Stimulated activated CD8-positive, alpha-beta memory T cell treated with anti-CD3 and anti-CD28 coated beads, Interleukin-2, amount 100 ng/mL, for 48 hours (primary cell): ENCODE measurements around the gene KIRREL3.

Experiments
- DNase-seq, 2 donors: peaks; one replicate each; pipeline ENCODE4 v3.0.0-alpha.2; 2020; ENCODE audit warnings: low read depth in 2 of 2

KIRREL3 gene

DNA sequence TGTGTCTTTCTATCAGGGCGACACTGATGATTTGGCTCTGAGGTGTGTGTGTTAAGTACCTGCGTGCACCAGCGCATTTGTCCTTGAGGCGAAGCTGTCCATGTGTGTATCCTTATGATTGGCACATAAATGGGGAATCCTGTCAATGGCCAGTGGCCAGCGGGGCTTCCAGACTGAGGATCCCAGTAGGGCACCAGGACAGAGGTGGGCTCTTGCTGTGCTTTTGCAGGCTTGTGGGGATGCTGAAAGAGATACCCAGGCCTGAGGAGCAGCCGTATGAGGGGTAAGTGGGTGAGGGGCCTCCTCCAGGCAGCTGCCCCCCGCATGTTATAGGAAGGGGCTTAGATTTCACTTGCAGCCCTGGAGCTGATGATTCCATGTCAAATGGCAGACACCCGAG, 488.3 kb downstream of the KIRREL3 start:
- DNase-seq = no peak

DNA sequence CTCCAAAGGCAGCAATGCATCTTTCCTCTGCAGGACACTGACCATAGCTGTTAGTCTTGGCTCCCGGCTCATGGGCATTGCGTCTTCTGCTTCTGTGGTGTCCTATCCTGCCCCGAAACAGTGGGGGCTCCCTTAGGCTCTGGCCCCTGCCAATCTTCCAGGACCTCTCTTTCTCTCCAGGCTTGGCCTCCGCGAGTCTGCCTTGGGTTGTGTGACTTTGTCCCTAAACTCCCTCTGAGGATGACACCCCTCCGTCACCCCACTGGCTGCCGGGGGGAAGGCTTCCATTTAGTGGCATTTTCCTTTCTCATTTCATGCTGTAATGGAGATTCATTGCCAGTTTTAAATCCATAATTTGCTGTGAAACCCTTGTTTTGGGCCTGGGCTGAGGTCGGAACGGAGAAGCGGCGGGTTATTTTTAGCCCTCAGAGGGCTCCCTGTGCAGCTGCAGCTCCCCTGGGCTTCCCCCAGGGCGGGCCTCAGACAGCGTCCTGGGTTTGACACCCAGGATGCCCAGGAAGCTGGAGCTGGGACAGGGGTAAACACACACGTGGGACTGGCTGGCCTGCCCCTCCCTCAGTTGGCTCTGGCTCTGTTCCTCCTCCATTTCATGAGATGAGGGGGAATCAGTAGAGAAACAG, 489.0 kb downstream of the KIRREL3 start:
- no peak for DNase-seq

DNA sequence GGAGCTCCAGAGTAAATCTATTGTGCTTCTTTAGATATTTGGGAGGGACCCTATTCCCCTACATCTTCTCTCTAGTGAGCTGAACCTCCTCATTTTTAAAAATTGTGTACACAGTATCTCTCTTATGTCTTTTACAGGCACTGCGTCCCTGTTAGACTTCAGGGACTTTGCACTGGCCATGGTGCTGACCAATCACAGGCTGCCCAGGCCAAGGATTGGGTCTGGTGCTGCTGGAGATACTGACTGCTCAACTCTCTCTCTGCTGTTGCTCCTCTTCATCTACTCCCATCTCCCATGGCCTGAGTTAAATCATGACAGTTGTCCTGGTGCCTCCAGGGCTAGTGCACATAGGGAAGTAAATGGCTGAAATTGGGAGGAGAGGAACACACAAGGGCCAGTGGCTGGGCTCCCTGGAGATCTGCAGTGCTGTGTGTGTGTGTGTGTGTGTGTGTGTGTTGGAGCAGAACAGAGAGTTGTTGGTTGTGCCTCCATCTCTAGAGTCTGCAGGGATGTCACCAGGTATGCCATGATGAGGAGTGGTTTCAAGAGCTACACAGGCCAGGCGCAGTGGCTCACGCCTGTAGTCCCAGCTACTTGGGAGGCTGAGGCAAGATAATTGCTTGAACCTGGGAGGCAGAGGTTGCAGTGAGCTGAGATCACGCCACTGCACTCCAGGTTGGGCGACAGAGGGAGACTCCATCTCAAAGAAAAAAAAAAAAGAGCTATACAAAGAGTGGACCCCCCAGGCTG, 489.8 kb downstream of the KIRREL3 start:
- DNase-seq = no peak

DNA sequence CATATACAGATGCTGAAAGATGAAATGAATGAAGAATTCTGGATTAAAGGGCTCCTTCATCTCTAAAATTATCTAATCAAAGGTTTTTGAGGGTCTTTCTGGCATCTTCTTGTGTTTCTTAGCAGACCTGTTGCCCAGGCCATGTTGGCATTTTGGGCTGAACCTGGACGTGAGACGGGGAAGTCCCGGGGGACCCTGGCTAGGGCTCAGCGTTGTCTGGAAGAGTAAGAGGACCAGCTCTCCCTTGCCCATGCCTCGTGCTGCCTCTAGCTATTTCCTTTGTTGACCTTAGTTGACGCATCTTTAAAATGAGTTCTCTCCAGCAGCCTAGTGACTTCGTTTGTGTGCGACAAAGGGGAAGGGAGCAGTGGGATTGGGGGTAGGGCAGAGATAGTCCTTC, 492.9 kb downstream of the KIRREL3 start:
- DNase-seq = no peak

DNA sequence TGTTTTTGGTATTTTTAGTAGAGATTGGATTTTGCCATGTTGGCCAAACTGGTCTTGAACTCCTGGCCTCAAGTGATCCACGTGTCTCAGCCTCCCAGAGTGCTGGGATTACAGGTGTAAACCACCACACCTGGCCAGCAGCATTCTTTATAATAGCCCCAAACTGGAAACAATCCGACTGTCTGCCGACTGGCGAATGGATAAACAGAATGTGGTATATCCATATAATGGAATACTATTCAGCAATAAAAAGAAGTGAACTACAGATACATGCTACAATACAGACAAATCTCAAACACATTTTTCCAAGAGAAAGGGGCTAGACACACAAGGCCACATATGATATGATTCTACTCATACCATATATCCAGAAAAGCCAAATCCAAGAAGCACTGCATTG, 493.8 kb downstream of the KIRREL3 start:
- no peak for DNase-seq

DNA sequence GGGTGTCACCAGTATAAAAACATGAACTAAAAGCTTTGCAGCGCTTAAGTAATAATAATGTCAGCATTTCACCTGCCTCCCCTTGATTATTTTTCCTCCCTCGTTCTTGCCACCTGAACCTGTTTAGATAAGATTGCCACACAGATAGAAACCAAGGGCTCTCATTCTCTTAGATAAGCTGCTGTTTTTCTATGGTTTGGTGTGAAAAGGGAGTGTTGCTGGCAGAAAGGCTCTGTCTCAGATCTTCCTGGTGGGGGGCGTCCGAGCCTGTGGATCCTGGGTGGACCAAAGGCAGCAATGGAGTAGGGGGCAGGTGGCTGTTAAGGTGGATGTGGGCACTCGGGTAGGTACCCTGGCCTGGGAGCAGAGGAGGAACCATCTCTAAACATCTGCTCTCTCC, 497.6 kb downstream of the KIRREL3 start:
- DNase-seq = no peak

DNA sequence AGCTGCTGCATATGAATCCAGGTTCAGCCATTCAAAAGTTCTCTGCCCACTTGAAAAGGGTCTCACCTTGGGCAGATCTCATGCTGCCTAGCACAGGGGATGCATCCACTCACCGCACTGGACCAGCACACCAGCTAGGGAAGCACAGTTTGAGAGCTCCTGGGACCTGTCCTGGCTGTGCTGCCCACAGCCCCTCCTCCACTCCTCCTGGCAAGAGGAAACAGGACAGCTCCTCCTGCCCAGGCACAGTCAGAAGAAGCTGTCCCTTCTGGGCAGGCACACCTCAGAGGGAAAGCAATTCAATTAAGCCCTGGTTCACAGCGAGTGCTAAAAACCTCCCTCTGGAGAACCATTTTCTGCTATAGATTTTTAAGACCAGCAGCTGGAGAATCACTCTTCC, 498.4 kb downstream of the KIRREL3 start:
- no peak for DNase-seq

DNA sequence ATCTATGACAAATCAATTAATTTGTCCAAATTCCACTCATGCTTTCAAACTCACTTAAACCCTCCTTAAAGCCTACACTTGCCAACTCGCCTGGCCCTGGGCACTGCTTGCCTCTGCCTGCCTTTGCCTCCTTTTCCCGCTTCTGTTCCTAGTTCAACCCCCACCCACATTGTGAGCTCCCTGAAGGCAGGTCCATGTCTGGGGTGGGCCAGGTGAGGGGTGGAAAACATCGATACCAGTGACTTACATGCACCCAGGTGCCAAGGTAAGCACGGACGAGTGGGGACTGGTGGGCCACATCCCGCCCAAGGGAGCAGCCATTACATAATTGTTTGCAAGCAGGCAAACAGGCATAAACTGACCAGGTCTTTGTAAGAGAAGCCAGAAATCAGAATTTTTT, 498.9 kb downstream of the KIRREL3 start:
- no peak for DNase-seq

DNA sequence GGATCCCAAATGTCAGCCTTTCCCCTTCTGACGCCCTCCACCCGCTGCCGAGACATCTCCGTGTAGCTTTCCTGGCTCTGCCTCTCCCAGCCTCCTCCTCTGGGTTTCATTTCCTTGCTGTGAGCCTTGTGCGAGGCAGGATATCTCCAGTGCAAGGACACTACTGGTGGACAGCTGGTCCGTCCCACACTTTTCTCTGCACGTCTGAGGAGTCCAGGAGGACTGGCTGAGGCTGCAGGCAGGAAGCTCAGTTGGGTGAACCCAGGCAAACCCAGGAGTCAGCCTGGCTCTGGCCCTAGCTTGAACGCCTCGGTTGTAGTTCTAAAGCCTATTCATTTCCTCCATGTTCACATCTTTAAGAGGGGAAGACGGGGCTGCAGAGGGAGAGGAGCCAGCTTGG, 499.6 kb downstream of the KIRREL3 start:
- no peak for DNase-seq

DNA sequence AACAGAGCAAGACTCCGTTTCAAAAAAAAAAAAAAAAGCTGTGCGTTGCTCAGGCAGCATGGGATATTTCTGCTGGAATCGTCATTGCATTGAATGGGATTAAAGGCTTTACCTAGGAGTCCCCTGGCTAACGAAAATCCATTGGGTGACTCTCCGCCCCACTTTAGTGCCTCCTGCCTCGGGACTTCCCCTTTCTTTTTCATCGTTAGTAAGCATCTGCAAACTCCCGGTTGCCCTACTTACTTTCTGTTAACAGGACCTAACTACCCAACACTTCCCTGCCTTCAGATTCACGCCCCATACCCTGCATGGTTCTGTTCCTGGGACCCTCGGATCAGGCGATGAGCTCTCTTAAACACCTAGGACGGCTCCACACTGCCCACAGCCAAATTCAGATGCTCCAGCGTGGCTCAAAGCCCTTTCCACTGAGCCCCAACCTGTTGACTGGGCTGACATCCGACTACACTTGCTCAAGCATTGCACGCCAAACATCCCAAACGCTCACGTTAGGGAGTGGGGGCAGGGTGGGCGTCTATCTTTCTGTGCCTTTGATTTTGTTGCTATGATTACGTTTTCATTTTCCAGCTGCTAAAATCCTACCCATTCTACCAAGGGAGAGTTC, 501.3 kb downstream of the KIRREL3 start:
- DNase-seq = no peak

DNA sequence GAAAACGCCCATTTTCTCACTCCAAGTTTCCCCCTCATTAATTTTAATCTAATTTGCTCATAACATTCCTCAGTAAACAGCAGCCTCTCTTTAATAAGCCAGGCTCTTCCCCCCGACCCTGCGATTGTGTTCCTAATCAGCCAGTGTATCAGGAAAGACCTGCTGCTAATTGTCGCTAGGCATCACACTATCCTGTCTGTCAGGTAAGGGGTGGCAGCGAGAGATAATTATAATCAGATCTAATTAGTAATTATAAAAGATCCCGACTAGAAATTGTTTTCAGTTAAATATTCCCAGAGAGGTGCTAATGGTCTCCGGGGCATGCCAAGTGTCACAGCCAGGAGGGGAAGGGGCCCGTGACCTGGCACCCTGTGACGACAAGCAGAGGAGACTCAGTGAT, 502.3 kb downstream of the KIRREL3 start:
- no peak for DNase-seq

DNA sequence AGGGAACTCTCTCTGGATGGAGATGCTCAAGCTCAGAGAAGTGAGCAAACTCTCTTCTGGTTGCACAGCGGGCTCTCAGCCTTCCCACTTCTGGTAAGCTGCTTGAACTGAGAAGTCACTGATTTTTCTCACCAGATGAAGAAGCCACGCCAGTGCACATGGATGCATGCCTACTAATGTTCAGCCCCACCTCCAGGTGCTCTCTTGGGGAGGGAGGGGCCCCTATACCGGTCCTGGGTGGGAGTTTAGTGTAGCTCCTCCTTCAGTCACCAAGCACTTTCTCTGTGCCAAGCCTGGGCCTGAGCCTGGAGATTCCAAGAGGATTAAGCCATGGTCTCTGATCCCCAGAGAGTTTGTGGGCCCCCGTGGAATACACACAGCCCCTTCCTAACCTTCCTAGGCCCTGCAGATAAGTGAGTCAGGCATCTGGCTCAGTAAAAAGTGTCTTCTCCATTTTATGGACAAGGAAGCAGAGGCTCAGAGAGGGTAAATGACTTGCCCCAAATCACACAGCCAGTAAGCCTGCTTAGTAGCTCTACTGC, 502.9 kb downstream of the KIRREL3 start:
- no peak for DNase-seq

DNA sequence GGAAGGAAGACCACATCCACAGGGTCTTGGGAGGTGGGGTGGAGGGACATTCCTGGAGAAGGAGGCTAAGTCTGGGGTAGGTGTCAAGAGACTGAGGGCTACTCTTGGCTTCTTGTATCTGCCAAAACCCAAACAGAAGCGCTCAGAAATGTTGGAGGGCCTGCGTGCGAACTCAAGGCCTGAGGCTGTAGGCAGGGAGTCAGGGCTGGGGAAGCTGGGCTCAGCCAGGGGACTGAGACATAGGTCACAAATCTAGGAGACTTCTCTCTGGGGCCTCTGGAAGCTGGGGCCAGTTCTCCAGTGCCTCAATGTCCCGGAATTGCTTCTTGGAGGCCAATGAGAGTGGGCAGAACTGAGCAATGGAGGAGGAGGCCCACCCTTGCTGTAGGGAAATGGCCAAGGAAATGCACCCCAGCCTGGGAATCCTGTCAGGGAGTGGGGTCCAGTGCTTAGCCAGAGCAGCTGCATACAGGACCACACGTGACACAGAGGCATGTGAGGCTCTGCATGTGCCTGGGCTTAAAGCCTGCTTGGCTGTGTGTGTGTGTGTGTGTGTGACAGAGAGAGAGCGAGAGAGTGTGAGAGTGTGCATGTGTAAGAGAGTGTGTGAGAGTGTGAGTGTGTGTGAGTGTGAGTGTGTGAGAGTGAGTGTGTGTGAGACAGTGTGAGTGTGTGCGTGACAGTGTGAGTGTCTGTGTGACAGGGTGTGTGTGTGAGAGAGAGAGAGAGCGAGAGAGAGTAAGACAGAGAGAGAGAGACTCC, 503.8 kb downstream of the KIRREL3 start:
- DNase-seq = no peak

DNA sequence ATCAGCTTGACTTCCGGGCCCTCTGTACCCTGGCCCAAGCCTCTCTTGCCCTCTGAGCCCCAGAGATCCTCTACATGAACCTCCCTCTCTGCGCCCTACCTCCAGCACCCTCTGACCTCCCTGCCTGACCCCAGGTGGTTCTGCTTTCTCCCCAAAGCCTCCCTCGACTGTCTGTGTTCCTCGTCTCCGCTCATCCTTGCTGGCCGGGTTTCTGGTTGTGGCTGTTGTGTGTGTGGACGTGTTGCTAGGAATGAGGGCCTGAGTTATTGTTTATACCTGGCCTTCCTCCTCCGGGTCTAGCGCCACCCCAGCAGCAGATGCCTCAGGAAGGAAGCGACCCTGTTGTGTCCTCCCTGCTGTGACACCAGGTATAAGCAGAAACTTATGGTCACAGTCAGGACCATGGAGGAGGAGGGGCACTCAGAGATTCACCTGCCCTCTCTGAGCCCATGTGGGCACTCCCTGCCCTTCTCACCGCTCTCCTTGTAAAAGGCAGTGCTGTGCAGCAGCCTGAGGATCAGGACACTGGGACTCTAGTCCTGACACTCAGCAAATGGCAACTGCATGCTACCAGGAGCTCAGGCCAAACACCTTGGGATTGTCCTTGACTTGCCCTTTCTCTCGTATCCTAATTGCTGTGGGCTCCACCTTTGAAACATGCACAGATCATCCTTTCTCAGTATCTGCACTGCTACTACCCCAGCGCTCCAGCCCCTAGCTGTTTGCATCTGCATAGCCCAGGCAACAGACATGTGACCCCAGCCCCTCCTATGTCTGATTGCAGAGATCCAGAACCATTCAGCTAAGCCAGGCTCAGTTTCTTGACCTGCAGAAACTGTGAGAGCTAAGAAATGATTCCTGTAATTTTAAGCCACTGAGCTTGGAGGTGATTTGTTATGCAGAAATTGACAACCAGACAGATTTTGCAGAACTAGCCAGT, 505.0 kb downstream of the KIRREL3 start:
- DNase-seq = no peak

DNA sequence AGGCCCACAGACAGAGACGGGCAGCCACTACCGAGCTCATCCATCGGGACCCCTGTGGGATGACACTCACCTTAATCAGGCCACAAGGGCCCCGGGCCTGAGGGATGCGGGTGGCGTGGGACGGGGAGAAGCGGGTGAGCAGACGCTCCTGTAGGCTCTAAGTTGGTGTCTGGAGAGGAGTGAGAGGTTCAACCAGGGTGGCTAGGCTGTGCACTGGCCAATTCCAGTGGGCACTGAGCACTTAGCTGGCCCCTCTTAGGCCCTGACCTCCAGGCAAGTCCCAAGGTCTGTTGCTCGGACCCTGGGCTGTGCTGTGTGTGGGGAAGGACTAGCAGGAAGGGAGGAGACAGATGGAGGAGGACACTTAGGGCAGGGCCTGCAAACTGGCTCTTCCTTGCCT, 505.7 kb downstream of the KIRREL3 start:
- DNase-seq = no peak

DNA sequence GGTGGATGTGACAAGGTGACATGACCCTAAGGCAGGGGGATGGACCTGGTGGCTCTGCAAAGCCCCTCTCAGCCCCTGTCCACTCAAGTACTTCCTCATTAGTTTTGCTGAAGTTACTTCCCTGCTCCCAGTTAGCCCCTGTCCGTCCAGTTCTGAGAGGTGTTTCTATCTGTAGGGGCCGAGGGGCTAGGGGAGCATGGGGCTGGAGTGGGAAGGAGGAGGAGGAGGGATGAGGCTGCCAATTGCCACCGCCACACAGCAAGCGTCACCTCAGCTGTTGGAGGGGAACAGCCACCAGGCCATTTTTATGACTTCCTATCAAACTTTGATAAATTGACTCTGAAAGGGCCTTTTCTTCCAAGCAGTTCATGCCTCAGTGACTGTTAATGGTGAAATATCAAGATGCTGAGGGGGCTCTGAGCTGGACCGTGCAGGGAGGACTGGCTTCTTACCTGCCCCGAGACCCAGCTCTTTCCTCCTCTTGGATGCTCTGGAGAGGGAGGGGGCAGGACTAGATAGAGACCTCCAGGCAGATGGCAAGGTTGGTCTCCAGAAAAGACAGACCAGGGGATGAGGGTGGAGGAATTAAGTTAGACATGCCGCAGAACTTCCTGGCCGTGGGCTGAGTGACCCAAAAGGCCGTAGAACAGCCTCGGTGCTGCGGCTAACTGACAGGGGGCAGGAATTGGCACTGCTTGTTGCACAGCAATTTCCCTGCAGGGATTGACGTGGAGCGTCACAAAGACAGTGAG, 508.1 kb downstream of the KIRREL3 start:
- no peak for DNase-seq

DNA sequence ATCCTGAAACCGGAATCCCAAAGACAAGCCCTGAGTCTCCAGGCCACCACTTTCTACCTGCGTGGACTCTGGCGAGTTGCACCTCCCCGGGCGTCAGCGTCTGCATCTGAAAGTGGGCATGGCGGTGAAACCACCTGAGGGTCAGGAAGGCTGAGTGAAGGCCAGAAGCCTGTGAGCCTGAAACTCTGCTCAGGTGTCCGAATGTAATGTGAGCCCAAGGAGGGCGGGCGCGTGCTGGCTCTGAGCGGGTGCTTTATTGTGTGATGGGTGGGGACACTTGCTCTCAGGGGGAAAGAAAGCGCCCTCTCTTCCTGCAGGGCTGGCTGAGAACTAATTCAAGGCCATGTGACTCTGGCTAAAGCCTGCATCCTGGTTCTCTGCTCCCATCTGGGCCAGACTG, 509.5 kb downstream of the KIRREL3 start:
- no peak for DNase-seq

DNA sequence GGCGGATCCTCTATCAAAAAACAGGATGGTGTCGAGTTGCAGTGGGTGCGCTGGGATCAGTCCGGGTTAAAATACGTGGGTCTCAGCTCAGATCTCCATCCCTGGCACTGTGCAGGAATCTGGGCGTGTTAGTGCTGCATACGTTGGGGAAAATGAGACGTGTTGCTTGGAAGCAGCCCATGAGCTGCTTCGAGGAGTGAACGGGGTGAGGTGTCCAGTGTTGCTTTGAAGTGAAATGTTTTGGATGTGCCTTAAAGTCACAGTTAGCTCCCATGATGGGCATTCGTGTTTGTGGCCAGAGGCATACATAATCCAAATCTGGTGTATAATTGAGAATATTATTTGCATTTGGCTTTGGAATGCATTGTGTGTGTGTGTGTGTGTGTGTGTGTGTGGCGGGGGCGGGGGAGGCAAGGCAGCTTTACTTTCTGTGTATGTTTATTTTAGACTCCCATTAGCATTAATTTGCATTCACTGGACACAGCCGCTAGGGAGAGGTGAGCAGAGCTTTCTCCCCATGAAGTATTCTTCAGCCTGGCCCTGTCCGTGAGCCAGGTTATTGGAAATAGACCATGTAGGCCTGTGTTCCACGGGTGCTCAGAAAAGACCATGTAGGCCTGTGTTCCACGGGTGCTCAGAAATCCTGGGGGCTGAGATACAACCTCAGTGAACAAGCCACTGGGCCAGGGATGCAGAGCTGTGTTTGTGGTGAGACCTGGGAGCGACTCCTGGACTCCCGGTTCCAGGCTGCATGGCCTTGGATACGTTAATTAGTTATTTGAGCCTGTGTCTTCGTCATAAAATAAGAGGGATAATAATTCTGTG, 510.5 kb downstream of the KIRREL3 start:
- DNase-seq = no peak

DNA sequence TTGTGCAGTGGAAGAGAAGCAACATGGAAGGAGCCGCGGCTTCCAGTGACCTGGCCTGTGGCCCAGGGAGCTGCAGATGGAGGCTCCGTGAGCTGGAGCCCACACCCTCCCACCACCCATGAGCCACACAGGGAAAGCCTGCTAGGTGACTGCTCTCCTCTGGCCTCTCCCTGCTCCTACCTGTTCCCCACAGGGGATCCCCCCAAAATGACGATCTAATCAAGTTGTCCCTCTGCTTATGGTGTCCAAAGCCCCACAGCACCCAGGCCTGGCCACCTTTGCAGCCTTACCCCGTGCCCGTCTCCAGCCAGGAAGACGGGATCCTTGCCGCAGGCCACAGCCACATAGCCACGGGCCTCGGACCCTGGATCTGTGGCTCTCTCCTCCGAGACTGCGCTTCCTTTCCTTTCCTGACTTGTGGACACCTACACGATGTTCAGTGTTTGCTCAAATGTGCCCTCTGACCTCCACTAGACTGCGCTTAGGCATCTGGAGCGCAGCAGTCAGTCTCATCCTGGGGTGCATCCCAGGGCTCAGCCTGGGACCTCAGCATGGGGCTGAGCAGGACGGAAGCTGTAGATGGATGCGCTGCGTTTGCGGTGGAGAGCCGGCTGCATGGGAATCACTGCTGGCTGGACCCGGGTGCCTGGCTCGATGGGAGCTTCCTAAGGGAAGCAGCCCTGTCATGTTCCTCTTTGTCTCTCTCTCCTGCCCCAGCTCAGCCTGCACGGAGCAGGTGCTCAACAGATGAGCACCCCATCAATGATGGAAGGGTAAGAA, 511.8 kb downstream of the KIRREL3 start:
- no peak for DNase-seq
